ENCODE data around the gene KIF5A.

The KIF5A gene

DNA sequence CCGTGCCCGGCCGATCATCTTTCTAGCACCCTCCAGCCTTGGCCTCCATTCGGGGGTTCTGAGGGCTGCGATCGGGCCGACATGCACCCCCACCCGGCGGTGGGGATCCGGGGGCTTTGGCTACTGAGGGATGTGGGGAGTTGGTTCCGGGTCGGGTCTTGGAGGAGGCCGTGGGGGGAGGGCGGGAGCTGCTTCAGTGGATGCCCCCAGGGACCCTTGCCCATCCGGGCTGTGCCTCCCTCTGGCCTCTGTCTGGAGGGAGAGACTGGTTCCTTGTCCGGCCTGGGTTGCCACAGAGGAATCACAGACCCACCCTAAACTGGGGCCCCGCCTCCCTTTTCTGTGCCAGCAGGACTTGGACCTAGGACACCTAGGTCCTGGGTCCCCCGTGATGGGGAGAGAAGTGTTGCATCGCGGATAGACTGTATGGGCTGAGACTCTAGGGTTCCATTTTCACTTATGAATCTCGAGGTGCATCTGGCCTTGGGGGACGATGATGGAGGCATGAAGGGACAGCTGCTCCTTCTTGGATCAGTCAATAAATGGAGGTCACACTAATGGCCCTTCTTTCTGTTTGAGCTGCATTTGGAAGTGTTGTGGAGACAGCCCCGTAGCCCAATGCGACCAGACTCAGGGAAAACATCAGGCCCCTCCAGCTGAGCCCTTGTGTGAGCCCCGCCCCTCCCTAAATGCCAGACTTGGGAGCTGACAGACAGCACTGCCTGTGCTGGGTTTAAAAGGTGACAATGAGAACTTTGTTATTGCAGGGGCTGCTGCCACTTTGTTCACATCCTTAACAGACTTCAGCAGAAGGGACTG, 55.4 kb downstream of the KIF5A start:
- DNase-seq (ENCODE audit: low read depth in 1 of 2, low spot score in 1 of 2), result no peak

DNA sequence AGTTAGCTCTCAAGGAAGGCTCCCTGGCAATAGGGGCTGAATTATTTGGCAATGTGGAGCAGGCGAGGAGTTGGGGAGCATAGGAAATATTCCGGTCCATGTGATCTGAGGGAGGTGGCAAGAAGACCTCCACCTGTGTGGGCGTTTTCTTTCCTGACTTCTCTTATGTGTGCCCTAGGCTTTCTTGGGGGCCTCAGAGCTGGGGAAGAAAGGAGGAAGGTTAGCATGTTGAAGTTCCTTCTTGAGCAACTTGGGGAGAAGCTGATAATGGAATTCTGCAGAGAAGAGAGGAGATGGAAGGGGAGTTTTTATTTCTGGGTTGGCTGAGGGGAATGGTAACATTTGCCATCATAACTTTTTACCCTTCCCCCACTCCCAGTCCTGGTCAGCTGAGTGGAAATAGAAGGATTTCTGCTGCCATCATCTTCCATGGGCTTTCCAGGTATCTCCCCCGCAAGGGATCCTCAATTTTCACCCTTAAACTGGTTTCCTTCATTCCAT, 56.0 kb downstream of the KIF5A start:
- no peak for DNase-seq (ENCODE audit: low read depth in 1 of 2, low spot score in 1 of 2)

DNA sequence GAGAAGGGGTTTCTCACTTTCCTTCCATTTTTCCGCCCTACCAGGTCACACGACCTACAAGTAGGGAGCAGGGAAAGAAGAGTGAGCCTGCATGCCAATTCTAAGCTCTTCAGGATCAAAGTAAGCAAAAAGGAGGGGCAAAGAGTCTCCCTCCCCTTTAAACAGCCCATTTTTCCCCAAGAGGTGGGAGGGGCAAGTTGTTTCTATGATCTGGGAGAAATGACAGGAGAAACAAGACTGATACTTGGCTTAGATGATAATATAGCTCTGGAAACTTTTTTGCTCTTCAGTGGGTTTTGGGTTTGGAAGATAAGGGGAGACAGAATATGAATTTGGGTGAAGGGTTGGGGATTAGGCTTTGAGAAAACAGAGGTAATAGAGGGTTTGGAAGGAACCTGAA, 56.6 kb downstream of the KIF5A start:
- no peak for DNase-seq (ENCODE audit: low read depth in 1 of 2, low spot score in 1 of 2)

DNA sequence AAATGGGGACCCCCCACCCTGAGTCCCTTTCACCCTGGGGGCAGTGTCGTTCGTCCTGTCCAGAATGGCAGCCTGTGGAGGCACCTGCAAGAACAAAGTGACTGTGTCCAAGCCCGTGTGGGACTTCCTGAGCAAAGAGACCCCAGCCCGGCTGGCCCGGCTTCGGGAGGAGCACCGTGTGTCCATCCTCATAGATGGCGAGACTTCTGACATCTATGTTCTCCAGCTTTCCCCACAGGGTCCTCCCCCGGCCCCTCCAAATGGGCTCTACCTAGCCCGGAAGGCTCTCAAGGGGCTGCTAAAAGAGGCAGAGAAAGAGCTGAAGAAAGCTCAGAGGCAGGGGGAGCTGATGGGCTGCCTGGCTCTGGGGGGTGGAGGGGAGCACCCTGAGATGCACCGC, 57.0 kb downstream of the KIF5A start:
- no peak for DNase-seq (ENCODE audit: low read depth in 1 of 2, low spot score in 1 of 2)

DNA sequence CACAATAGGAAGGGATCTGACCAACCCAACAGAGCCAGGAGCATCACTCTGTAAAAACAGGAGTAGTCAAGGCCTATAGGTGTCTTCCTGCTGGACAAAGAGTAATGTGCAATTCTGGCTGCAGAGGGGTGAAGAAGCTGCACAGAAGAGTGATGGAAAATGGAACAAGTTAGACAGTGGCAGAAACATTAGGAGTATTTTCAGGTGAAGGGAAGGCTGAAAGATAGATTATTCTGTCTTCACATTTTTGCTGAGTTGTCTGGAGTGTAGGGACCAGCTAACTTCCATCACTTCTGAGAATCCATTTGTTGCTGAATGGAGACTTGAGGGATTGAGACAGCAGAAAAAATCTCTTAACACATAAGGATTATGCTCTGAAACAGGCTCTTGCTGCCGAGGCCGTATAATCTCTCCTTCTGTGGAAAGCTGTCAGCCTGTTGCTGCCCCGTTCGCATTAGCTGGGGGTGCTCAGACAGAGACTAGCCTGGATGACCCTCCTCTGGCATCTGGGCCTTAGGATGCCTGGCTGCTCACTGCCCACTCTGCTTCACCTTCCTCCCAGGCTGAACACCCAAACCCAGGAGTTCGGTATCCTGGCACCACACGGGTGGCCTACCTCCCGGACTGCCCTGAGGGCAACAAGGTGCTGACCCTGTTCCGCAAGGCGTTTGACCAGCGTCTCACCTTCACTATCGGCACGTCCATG, 58.3 kb downstream of the KIF5A start:
- no peak for DNase-seq (ENCODE audit: low read depth in 1 of 2, low spot score in 1 of 2)

DNA sequence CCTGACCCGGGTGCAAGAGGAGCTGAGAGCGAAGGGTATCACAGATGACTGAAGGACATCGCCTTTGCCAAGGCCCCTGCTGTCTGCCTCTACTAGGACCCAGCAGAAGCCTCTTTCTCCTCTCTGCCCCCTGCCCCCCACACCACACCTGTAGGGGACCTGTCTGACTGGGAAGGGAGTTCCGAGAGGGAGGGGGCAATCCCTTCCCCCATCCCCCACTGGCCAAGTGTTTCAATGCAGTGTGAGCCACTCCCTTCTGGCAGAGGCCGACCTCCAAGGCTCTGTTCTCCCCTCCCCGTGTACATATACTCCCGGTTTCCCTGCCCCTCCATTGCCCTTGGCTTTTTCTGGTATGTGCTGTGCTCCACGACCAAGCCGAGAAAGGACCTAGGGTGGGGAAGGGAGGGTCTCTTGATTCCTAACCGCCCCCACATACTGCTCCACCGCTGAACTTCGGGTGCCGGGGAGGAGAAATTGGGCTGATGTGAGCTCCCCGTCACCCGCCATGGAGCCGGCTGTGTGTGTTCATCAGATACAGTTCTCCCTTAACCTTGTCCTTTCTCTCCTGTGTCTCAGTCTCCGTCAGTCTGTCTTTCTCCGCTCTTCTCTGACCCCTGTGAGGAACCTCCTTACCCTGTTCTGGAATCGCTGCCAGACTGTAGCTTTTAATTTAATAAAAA, 59.4 kb downstream of the KIF5A start:
- DNase-seq (ENCODE audit: low read depth in 1 of 2, low spot score in 1 of 2), result no peak

DNA sequence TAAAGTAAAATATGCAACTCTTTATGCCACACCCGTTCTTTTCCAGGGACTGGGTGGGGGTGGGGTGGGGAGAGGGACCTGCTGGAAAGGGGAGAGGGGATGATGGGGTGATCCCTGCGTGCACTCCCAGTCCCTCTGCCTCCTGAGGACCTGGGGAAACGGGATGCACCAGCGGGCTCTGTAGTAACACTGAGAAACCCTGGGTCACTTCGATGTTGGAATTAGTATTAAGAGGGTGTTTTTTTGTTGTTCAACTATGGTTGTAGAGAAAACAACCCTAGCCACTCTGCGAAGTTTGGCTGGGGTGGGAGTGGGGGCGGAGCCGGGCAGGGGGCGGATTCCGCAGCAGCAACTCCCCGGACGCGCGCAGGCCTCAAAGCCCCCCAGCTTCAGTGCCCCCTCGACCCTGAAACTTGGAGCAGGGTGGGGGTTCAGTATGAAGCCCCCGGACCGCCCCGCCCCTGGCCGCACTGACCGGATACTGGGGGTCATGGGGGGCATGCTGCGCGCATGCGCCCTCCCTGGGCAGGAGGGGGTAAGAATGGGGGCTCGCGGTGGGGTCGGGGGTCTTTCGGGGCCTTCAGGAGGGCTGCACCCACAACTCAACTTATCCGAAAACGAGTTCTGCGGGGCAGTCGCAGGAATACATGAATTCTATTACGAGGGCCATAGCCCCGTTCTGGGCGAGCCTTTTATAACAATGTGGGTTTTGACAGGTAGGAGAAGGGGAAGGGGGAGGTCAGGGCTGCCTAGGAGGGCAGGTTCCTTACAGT, 60.1 kb downstream of the KIF5A start:
- no peak for DNase-seq (ENCODE audit: low read depth in 1 of 2, low spot score in 1 of 2)

DNA sequence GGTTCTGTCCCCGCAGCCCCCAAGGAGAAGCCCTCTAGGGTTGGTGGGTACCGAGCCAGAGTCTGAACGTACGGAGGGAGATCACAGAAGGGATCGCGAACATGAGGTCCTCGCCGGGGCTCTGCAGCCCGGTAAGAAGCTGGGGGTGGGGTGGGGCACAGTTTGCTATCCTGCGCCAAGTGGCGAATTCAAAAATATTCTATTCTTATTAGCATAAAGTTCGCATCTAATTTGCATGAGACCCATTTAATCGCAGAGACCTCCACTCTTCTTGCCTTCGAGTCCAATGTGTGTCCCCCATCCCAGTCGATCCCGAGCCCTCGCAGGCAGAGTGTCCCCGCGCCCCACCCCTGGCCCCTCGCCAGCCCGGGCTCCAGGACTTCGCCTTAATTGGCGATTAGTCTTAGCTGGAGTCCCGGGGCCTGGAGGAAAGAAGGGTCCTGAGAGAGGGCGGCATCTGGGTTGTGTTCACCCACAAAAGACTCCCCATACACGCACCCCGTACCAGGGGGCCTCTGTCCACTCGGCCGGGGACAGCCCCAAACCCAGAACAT, 60.8 kb downstream of the KIF5A start:
- no peak for DNase-seq (ENCODE audit: low read depth in 1 of 2, low spot score in 1 of 2)

DNA sequence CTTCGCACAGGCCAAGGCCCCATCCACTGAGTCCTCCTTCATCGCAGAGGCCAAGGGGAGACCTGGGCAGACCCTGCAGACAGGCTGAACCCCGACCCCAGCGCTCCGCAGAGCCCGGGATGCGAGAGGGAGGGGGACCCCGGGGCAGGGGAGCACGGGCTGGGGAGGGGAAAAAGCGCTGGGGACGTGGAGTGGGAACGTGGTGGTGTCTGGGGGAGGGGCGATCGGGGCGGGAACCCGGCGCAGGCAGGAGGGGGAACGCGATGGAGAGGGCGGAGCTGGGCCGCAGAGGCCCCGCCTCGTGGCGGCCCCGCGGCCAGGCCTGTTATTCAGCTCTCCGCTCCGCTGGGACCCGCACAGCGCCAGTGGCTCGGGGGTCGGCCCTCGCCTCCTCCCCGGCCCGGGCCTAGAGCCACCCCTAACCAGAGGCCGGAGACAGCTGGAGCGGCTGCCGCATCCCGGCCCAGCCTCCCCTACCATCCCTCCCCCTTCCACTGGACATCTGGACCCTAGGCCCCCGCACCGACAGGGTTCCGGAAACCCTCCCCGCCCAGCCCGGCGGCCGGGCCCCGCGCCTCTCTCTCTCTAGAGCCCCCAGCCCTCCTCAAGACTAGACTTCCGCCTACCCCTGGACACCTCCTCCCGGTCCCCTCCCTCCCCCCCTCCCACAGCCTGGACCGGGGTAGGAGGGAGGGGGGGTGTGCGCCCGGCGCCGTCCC, 61.4 kb downstream of the KIF5A start, which contains the start of gene ARHGEF25:
Gene ARHGEF25, plus strand, starts transcription at position 328 of the 719 bp plus-strand sequence. CDS start 460 bp downstream, outside the sequence.
- peak in 1 of 2 donors; percentile 45 for DNase-seq (ENCODE audit: low read depth in 1 of 2, low spot score in 1 of 2)

DNA sequence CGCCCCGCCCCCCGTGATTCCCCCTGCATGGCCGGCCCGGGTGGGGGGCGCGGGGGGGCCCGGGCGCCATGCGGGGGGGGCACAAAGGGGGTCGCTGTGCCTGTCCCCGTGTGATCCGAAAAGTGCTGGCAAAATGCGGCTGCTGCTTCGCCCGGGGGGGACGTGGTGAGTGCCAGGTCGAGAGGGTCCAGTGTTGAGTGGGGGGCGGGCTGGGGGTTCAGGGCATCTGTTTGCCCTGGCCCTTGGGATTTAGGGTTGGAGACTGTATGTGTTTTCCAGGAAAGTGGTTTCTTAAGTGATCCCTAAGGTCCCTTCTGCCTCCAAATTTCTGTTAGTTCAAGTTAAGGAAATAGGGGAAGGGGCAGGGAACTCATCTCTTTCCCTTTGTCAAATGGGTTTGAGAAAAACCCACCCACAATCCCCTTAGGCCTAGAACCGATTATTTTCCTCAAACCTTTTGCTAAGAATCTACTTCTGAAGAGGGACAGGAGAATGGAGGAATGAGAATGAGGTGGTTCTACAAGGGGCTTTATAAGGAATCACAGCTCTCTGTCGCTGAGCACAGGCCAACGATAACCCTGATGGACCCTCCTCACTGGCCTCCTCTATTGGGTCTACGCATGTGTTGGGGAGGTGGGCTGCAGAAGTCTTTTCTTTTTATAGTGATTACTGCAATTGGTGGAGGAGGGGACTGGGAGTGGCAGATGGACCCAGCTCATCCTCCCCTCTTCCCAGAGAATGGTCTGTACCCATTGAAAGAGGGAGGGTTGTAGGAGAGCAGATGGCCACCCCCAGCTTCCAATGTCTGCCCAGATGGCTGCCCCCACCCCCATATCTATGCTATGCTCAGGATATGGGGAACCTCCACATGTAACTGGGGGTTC, 62.2 kb downstream of the KIF5A start:
- DNase-seq (ENCODE audit: low read depth in 1 of 2, low spot score in 1 of 2), result no peak

DNA sequence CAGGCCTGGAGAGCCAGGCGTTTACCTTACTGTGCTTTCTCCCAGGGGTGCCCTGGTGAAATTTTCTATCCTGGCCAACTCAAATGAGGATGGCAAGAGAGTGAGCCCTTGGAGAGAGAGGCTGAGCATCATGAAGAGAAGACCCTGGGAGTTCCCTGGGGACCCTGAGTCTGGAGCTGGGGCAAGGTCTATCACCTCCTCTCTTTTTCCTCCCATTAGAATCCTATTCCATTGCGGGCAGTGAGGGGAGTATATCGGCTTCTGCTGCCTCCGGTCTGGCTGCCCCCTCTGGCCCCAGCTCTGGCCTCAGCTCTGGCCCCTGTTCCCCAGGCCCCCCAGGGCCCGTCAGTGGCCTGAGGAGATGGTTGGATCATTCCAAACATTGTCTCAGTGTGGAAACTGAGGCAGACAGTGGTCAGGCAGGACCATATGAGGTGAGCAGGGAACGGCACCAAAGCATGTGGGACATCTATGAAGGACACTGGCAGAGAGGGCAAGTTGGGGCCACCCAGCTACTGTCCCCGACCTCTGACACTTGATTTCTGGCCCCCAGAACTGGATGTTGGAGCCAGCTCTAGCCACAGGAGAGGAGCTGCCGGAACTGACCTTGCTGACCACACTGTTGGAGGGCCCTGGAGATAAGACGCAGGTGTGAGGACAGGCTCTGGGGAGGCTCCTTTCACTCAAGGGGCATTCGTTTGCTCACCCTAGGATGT, 63.0 kb downstream of the KIF5A start:
- no peak for DNase-seq (ENCODE audit: low read depth in 1 of 2, low spot score in 1 of 2)

DNA sequence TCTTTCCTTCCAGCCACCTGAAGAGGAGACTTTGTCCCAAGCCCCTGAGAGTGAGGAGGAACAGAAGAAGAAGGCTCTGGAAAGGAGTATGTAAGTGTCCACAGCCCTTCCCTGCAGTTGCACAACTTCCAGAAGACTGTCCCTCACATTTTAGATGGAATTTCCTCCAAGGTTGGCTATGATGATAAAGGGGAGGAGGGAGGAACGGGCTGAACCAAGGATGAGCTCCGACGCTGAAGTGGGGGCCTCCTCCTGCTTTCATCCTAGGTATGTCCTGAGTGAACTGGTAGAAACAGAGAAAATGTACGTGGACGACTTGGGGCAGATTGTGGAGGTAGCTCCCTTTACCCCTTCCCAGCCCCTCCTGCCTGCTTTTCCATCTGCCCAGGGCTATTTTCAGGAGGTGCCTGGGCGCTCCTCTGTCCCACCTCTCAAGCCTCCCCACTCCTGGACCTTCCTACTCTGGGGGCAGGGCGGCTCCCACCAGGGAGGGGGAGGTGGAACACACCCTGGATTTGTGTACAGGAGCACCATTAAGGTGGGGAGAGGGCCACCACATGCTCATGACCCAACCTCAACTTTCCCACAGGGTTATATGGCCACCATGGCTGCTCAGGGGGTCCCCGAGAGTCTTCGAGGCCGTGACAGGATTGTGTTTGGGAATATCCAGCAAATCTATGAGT, 63.7 kb downstream of the KIF5A start:
- DNase-seq (ENCODE audit: low read depth in 1 of 2, low spot score in 1 of 2), result no peak

DNA sequence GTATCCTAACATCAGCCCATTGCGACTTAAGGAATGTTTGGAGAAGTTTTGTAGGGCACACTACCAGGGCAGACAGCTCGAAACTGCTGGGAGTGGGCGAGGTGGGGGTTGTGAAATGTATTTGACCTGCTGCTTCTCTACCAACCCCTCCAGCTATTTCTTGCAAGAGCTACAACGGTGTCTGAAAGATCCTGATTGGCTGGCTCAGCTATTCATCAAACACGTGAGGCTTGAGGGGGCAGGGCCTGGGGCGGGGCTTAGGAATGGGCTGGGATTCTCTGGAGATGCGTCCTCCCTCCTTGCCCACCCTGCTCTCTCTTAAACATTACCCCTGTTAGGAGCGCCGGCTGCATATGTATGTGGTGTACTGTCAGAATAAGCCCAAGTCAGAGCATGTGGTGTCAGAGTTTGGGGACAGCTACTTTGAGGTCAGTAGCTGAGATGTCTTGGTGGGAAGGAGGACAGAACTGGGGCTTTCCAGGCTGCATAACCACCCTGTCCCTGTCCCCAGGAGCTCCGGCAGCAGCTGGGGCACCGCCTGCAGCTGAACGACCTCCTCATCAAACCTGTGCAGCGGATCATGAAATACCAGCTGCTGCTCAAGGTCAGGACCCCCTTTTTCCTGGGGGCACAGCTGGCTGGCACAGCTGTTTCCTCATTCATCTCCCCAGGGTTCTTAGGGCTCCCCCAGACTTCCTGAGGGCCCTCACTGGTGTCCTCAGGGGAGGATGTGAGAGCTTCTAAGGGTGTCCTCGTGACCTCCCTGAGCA, 64.5 kb downstream of the KIF5A start:
- no peak for DNase-seq (ENCODE audit: low read depth in 1 of 2, low spot score in 1 of 2)

DNA sequence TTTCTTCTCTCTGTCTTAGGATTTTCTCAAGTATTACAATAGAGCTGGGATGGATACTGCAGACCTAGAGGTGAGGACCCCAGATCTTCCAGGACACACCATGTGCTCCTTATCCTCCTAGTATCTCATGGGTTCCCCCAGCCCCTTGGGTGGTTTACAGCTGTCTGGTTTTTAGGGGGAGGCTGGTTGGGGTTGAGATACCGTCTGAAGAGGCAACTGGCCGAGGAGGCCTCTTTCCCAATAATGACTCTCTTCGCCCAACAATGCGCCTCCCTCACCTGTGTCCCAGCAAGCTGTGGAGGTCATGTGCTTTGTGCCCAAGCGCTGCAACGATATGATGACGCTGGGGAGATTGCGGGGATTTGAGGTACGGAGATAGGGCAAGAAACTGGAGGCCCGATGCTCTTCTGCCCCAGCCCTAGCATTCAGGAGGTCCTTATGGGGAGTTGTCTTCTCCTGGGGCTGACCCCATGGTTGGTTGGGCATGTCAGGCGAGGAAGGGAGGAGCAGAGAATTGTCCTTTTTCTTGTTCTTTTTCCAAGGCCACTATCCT, 65.2 kb downstream of the KIF5A start:
- DNase-seq (ENCODE audit: low read depth in 1 of 2, low spot score in 1 of 2), result no peak

DNA sequence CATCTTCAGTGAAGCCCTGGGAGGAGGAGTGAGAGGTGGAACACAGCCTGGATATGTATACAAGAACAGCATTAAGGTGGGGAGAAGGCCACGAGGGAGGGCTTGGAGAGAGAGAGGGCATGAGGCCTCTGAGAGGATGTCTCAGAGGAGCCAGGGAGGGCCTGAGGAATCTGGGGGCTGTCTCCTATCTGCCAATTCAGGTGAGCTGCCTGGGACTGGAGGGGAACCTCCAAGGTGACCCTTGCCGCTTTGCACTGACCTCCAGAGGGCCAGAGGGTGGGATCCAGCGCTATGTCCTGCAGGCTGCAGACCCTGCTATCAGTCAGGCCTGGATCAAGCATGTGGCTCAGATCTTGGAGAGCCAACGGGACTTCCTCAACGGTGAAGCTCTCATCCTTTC, 65.8 kb downstream of the KIF5A start:
- DNase-seq (ENCODE audit: low read depth in 1 of 2, low spot score in 1 of 2), result no peak

DNA sequence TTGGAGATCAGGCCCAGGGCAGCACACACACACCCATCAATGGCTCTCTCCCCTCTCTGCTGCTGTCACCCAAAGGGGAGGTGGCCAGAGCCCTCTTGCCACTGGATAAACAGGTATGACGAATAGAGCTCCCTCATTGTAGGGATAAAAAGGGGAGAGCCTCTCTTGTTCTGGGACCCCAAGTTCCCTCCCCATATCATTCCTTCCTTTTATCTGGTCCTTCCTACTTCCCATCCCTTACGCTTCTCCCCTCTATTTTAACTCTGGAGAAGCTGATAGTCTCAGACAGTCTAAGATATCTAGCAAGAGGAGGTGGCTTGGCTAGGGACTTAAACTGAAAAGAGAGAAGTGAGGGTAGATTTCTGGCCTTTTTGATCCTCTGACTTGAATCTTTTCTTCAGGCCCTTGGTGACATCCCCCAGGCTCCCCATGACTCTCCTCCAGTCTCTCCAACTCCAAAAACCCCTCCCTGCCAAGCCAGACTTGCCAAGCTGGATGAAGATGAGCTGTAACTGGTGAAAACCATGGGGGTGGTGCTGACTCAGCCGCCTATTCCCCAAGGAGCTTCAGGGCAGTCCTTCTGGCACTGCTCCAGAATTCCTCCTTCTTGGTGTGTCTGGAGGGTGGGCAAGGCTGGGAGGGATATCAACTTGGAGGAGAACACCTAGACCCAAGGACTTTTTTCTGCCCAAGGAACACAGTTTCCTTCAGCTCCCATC, 66.7 kb downstream of the KIF5A start:
- DNase-seq (ENCODE audit: low read depth in 1 of 2, low spot score in 1 of 2), result no peak
